Kidney (tissue), 14 donors: ENCODE results near the gene PARL. TPM values are rescaled to one million over a fixed set of nuclear protein-coding genes. Genes with fewer than 3 reads are reported as not detected.

Experiments used
- DNase-seq, 5 donors: peaks; one replicate each; pipeline ENCODE4 v3.0.0-alpha.2; 2013 to 2020
- FAIRE-seq: peaks from 2 replicates; lab custom pipeline; 2012; peaks lifted over from hg19 to GRCh38; lab: Jason Lieb, UNC
- H3K27ac ChIP-seq, 2 donors: one replicate each; pipeline ENCODE4 v1.7.0; 2013; ENCODE audit warnings: low read depth in 2 of 2, low read length in 2 of 2, inconsistent platforms in 1 of 2
- H3K27me3 ChIP-seq: one replicate; pipeline ENCODE4 v1.7.1; 2013; ENCODE audit warnings: low read length, inconsistent platforms; ENCODE audit not compliant: control insufficient read depth, insufficient read depth
- H3K36me3 ChIP-seq, 3 donors: one replicate each; pipeline versions ENCODE4 v1.7.0 to v1.7.1; 2013; ENCODE audit warnings: low read length in 3 of 3, control low read depth in 1 of 3, inconsistent platforms in 1 of 3; ENCODE audit not compliant: insufficient read depth in 3 of 3, control insufficient read depth in 2 of 3
- H3K4me1 ChIP-seq, 3 donors: one replicate each; pipeline versions ENCODE4 v1.7.0 to v1.7.1; 2013; ENCODE audit warnings: low read length in 3 of 3, inconsistent platforms in 1 of 3, low read depth in 1 of 3; ENCODE audit not compliant: control insufficient read depth in 2 of 3, insufficient read depth in 2 of 3
- H3K4me3 ChIP-seq, 3 donors: one replicate each; pipeline versions ENCODE4 v1.7.0 to v1.8.1; 2013; ENCODE audit warnings: low read length in 3 of 3, control low read depth in 1 of 3, inconsistent platforms in 1 of 3
- H3K9ac ChIP-seq, 3 donors: one replicate each; pipeline versions ENCODE4 v1.7.0 to v1.7.1; 2013; ENCODE audit warnings: low read length in 3 of 3, control low read depth in 1 of 3, inconsistent platforms in 1 of 3
- H3K9me3 ChIP-seq, 3 donors: one replicate each; pipeline versions ENCODE4 v1.7.0 to v1.7.1; 2013; ENCODE audit warnings: low read length in 3 of 3, control low read depth in 1 of 3, inconsistent platforms in 1 of 3; ENCODE audit not compliant: control insufficient read depth in 2 of 3, insufficient read depth in 1 of 3
- CTCF ChIP-seq: IDR thresholded peaks from 3 replicates; pipeline ENCODE4 v1.5.1; 2012; ENCODE audit warnings: mild to moderate bottlenecking, moderate library complexity, borderline replicate concordance; ENCODE audit not compliant: insufficient read depth; ENCODE audit errors: extremely low read depth
- intact Hi-C: fragments of 100-400 bp; cut with DNase I; formaldehyde crosslinking; loops from one replicate; pipeline ENCODE4 v1.11.1; 2022
- polyA plus RNA-seq: library from polyadenylated mRNA; stranded (reverse); fragments of 350-450 nt; fragmentation: Illumina TruSeq; extraction: RNeasy Lipid Tissue Mini Kit (QIAGEN cat#74804); gene quantifications from one replicate; pipeline ENCODE4 v1.2.3, GENCODE V29; 2014; ENCODE audit warnings: low read depth, low replicate concordance; ENCODE audit not compliant: insufficient read depth
- total RNA-seq: library from RNA; stranded (reverse); fragmentation: NEBNext Ultra II Directional; extraction: Animal tissue kit (Norgen Biotek cat#: 25700); gene quantifications from one replicate; pipeline ENCODE4 v1.2.1, GENCODE V29; 2021
- donor health status: control.
- donor health status: control.
- donor health status: control.
- donor health status: control.
- donor health status: control.
- donor health status: DM: yes; HTN: yes; CAD: no.
- donor health status: Normal renal cell carcinoma (clear cell type).

Gene PARL
- total and polyA plus RNA-seq, 2 donors from 2014 or later = 70.2 to 88.8 TPM

GRCh38 chr3:183823963-183824362 lies 60.7 kb downstream of the PARL start:
- FAIRE-seq (no peak), DNase-seq (peak in 2 of 5 donors; percentile 14 to 29)
- Histone ChIP-seq H3K4me1 (peaks cover 0 to 6% (median 3%) of the 10 kb centered on the region in 3 donors), H3K27me3 (no peaks in the 10 kb centered on the region), H3K36me3 (peaks cover 0 to 2% (median 0%) of the 10 kb centered on the region in 3 donors), H3K4me3 (no peak overlapping the region), H3K9me3 (no peaks in the 10 kb centered on the region), H3K9ac (no peak overlapping the region), H3K27ac (no peak overlapping the region)
- no peak for TF ChIP-seq CTCF
- intact Hi-C loops = no loop called here

- Histone ChIP-seq H3K27ac (no peak overlapping the region), H3K9me3 (no peaks in the 10 kb centered on the region), H3K9ac (no peak overlapping the region), H3K4me1 (peaks cover 0 to 6% (median 3%) of the 10 kb centered on the region in 3 donors), H3K4me3 (no peak overlapping the region), H3K36me3 (no peaks in the 10 kb centered on the region), H3K27me3 (no peaks in the 10 kb centered on the region)
- DNase-seq = peak in 3 of 5 donors; percentile 10 to 25 (median 14)
- no peak for TF ChIP-seq CTCF
- no peak for FAIRE-seq
- intact Hi-C loops = no loop called here
Observed at GRCh38 chr3:183822631-183823030, 62.0 kb downstream of the PARL start.

GRCh38 chr3:183819831-183820230 lies 64.8 kb downstream of the PARL start:
- no peaks in the 10 kb centered on the region for H3K27me3 ChIP-seq
- intact Hi-C loops = no loop called here
- H3K4me3 ChIP-seq = no peak overlapping the region
- H3K9me3 ChIP-seq = no peaks in the 10 kb centered on the region
- no peak for TF ChIP-seq CTCF
- H3K4me1 ChIP-seq = peaks cover 0 to 4% (median 3%) of the 10 kb centered on the region in 3 donors
- H3K36me3 ChIP-seq = no peaks in the 10 kb centered on the region
- no peak overlapping the region for H3K27ac ChIP-seq
- FAIRE-seq (no peak), DNase-seq (no peak)
- H3K9ac ChIP-seq = no peak overlapping the region
